NCI-H2171 treated with DMSO at 0.1 percent for 48 hours (cell line): ENCODE results near the gene LSM7.

Source experiments
- DNase-seq: peaks from one replicate; lab custom pipeline; 2025; lab: John Stamatoyannopoulos, UW

LSM7 gene

GRCh38 chr19:2338055-2338615 lies 9.7 kb upstream of the LSM7 start:
- DNase-seq = no peak

GRCh38 chr19:2337329-2337707 lies 8.9 kb upstream of the LSM7 start:
- peak; percentile 14 for DNase-seq

- no peak for DNase-seq
These were observed 8.3 kb upstream of the LSM7 start for GRCh38 chr19:2336528-2337328.

- no peak for DNase-seq
These were observed 7.5 kb upstream of the LSM7 start for GRCh38 chr19:2335848-2336247.

GRCh38 chr19:2334986-2335846 lies 6.8 kb upstream of the LSM7 start:
- no peak for DNase-seq

GRCh38 chr19:2334426-2334825 lies 6.0 kb upstream of the LSM7 start:
- DNase-seq = no peak

GRCh38 chr19:2333807-2334211 lies 5.4 kb upstream of the LSM7 start:
- DNase-seq = no peak

GRCh38 chr19:2333027-2333806 lies 4.8 kb upstream of the LSM7 start:
- peak; percentile 49 for DNase-seq

- peak; percentile 96 for DNase-seq
These were observed 4.1 kb upstream of the LSM7 start for GRCh38 chr19:2332341-2333026.

GRCh38 chr19:2331601-2332246 lies 3.3 kb upstream of the LSM7 start:
- no peak for DNase-seq

- DNase-seq = peak; percentile 32
These were observed 2.4 kb upstream of the LSM7 start for GRCh38 chr19:2330632-2331284.

GRCh38 chr19:2330255-2330631 lies 1.9 kb upstream of the LSM7 start:
- no peak for DNase-seq

- no peak for DNase-seq
These were observed 1.1 kb upstream of the LSM7 start for GRCh38 chr19:2329501-2329916.

- no peak for DNase-seq
These were observed 728 bp upstream of the LSM7 start for GRCh38 chr19:2329149-2329478.

- DNase-seq = peak; percentile 47
These were observed 499 bp downstream of the LSM7 start for GRCh38 chr19:2327773-2328400.

GRCh38 chr19:2326699-2327360 lies 1.6 kb downstream of the LSM7 start:
- no peak for DNase-seq

GRCh38 chr19:2325281-2326046 lies 2.9 kb downstream of the LSM7 start:
- DNase-seq = no peak

GRCh38 chr19:2324220-2324948 lies 4.0 kb downstream of the LSM7 start:
- no peak for DNase-seq
